Activated CD8-positive, alpha-beta memory T cell treated with anti-CD3 and anti-CD28 coated beads for 36 hours (primary cell): Measurements from ENCODE around the gene CAPZB. TPM values are rescaled to one million over a fixed set of nuclear protein-coding genes. Genes with fewer than 3 reads are reported as not detected.
"Not testable (repeated sequence)": the region's sequence is repeated elsewhere in the genome, so short reads cannot be mapped to it uniquely, and the experiment has no call there.

Experiments used
- CTCF ChIA-PET: fragments of 350-600 bp; sonication (Branson Sonifier 250); formaldehyde crosslinking; loops from one replicate; lab custom pipeline; 2021; ENCODE audit warnings: antibody characterized with exemption; lab: Charles Lee
- POLR2A ChIA-PET: fragments of 350-600 bp; sonication (Branson Sonifier 250); formaldehyde crosslinking; loops from one replicate; lab custom pipeline; 2021; ENCODE audit warnings: antibody characterized with exemption; lab: Charles Lee
- total RNA-seq, 2 experiments: library from RNA; stranded (reverse); gene quantifications; one replicate each; pipeline ENCODE4 v1.2.3, GENCODE V29; 2021

The CAPZB gene
- 100 to 1,000 TPM; 292 to 298 TPM for total RNA-seq

DNA sequence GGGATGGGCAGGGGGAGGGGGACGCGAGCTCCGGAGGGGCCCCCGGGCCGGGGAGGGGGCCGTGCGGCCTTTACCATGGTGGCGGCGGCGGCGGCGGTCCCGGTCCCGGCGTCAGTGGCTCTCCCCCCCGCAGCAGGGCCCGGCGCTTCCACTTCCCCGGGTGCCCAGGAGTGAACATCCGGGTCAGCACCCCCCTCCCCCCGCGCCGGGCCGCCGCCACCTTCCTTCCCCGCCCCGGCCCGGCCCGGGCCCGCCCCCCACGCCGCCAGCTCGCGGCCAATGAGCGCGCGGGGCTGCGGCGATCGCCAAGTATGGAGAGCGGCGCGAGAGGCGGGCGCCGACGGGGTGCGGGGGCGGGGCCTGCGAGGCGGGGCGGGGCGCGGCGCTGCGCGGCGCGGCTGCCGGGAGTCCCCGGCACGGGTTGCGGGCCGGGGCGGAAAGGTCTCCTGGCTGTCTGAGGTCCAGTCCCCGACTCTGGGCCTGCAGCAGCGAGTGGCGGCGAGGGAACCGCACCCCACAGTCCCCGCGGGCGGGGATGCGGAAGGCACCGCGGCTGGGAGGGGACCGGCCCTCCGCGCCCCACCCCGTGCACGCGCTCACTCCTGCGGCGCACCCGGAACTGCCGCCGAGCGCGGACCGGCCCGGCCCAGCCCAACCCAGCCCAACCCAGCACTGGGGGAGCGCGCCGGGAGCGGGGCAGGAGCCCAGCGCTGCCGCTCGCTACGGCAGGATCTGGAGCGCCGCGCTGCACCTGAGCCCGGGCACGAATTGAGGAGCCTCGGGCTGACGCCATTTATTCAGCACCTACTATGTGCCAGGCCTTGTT, at the start of gene CAPZB:
Gene CAPZB (minus strand): TSS at position 178 of the 826 bp plus-strand sequence. CDS start 101 bp downstream, at position 77.
- ChIA-PET CTCF (interaction anchor here (1.1 to 2.6 kb wide), 4 partner anchors 17 to 95 kb away, joined by 3 to 8 read pairs (median 4); no protein-coding TSS in a partner anchor), POLR2A (interaction anchor here (0.6 to 0.9 kb wide), 5 partner anchors 9 to 231 kb away, joined by 3 read pairs; no protein-coding TSS in a partner anchor)

DNA sequence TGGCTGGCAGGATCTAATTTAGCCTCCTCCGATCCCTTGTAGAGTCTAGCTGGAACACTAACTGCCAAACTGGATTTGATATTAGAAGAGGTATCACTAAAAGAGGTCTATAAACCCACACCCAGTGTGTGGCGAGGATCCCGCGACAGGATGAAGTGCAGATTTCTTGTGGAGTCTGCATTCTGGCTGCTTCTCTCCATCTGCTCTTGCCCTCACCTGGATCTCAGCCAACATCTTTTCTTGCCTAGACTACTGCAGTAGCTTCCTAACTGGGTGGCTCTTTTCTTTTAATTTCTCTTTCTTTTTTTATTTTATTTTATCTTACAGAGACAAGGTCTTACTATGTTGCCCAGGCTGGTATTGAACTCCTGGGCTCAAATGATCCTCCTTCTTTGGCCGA, 48.9 kb upstream of the CAPZB start:
- POLR2A ChIA-PET: no interaction called here
- CTCF ChIA-PET: interaction anchor here (0.8 kb wide), 1 partner anchor 141 kb away, joined by 3 read pairs; no protein-coding TSS in a partner anchor

GRCh38 chr1:19533626-19534025, 48.3 kb upstream of the CAPZB start:
- ChIA-PET POLR2A (no interaction called here), CTCF (no interaction called here)

- ChIA-PET CTCF (no interaction called here), POLR2A (no interaction called here)
These were observed 47.2 kb upstream of the CAPZB start for GRCh38 chr1:19532519-19532918.

GRCh38 chr1:19529664-19530063, 44.3 kb upstream of the CAPZB start:
- ChIA-PET CTCF (no interaction called here), POLR2A (no interaction called here)

- ChIA-PET POLR2A (no interaction called here), CTCF (no interaction called here)
These were observed 43.1 kb upstream of the CAPZB start for GRCh38 chr1:19528438-19528837.

- CTCF ChIA-PET: no interaction called here
- POLR2A ChIA-PET: no interaction called here
These were observed 40.5 kb upstream of the CAPZB start for GRCh38 chr1:19525607-19526545.

DNA sequence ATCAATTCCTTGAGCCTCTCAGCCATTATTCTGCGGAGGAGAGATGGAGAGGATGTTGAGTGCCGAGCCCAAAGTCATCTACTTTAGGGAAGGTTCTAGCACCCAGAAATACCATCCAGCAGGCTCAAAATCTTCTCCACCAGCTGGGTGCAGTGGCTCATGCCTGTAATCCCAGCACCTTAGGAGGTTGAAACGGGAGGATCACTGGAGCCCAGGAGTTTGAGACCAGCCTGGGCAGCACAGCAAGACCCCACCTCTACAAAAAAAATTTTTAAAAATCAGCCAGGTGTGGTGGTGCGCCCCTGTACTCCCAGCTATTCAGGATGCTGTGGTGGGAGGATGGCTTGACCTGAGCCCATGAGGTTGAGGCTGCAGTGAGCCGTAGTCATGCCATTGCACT, 39.5 kb upstream of the CAPZB start:
- POLR2A ChIA-PET: no interaction called here
- CTCF ChIA-PET: no interaction called here

DNA sequence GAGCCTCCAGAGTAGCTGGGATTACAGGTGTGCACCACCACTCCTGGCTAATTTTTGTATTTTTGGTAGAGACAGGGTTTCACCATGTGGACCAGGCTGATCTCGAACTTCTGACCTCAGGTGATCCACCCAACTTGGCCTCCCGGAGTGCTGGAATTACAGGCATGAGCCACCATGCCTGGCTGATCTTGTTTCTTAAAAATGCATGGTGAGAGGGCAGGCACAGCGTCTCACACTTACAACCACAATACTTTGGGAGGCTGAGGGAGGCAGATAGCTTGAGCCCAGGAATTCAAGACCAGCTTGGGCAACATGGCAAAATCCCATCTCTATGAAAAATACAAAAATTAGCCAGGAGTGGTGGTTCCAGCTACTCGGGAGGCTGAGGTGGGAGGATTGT, 37.2 kb upstream of the CAPZB start:
- CTCF ChIA-PET: interaction anchor here (0.5 kb wide), 1 partner anchor 68 kb away, joined by 3 read pairs; no protein-coding TSS in a partner anchor

GRCh38 chr1:19521411-19521810, 36.1 kb upstream of the CAPZB start:
- ChIA-PET CTCF (no interaction called here), POLR2A (no interaction called here)

More for the DNA sequence above, 37.2 kb upstream of the CAPZB start:
- POLR2A ChIA-PET: not testable (repeated sequence)

DNA sequence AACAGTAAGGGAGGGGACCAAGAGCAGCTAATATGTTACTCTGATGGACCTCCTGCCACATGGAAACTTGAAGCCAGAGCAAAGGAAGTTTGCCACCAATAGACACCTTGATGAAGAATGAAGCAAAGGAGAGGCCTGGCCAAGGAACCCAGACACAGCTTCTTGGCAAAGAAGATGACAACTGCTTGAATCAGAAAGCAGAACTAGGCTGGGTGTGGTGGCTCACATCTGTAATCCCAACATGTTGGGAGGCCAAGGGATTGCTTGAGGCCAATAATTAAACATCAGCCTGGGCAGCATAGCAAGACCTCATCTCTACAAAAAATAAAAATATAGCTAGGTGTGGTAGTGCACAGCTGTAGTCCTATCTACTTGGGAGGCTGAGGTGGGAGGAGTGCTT, 31.7 kb upstream of the CAPZB start:
- CTCF ChIA-PET: no interaction called here
- POLR2A ChIA-PET: no interaction called here

DNA sequence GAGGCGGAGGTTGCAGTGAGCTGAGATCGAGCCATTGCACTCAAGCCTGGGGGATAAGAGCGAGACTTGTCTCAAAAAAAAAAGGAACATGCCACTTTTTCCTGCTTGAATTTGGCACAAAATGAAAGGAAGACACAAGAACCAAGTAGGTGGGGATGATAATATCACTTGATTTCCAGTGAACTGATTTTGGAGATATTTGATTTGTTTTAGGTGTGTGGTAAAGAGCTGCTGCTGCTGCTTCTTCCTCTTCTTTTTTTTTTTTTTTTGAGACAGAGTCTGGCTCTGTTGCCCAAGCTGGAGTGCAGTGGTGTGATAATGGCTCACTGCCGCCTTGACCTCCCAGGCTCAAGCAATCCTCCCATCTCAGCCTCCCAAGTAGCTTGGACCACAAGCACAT, 29.9 kb upstream of the CAPZB start:
- POLR2A ChIA-PET: no interaction called here

GRCh38 chr1:19514391-19514831, 29.1 kb upstream of the CAPZB start:
- POLR2A ChIA-PET: no interaction called here
- CTCF ChIA-PET: no interaction called here

More for the DNA sequence above, 29.9 kb upstream of the CAPZB start:
- CTCF ChIA-PET: no interaction called here

DNA sequence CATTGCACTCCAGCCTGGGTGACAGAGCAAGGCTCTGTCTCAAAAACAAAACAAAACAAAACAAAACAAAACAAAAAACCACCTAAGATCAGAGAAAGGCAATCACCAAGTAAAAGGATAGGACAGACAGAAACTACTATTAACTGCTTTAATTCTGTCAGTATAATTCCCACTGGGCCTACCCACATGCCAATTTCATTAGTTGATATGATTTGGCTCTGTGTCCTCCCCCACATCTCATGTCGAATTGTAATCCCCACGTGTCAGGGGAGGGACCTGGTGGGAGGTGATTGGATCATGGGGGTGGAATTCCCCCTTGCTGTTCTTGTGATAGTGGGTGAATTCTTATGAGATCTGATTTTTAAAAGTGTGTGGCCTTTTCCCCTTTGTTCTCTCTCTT, 27.2 kb upstream of the CAPZB start:
- ChIA-PET CTCF (no interaction called here), POLR2A (no interaction called here)

- CTCF ChIA-PET: interaction anchor here (0.8 kb wide), 1 partner anchor 71 kb away, joined by 3 read pairs; no protein-coding TSS in a partner anchor
- POLR2A ChIA-PET: no interaction called here
These were observed 25.8 kb upstream of the CAPZB start for GRCh38 chr1:19511116-19511515.

DNA sequence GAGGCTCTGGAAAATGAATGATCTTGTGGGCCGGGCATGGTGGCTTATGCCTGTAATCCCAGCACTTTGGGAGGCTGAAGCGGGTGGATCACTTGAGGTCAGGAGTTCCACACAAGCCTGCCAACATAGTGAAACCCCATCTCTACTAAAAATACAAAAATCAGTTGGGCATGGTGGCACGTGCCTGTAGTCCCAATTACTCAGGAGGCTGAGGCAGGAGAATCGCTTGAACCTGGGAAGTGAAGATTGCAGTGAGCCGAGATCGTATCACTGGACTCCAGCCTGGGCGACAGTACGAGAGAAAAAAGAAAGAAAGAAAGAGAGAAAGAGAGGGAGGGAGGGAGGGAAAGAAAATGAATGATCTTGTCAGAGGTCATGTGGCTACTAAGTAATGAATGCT, 24.3 kb upstream of the CAPZB start:
- CTCF ChIA-PET: not testable (repeated sequence)

GRCh38 chr1:19507516-19507915, 22.2 kb upstream of the CAPZB start:
- CTCF ChIA-PET: no interaction called here
- POLR2A ChIA-PET: no interaction called here

More for the DNA sequence above, 24.3 kb upstream of the CAPZB start:
- POLR2A ChIA-PET: not testable (repeated sequence)

GRCh38 chr1:19505693-19506457, 20.5 kb upstream of the CAPZB start:
- POLR2A ChIA-PET: no interaction called here
- CTCF ChIA-PET: no interaction called here
